ENCODE measurements around the gene HECTD4.

GRCh38 chr12:112353393-112353792 is 28.8 kb downstream of the HECTD4 start:
- TF ChIP-seq SUZ12 (IDR thresholded peaks at IDR 0.05; ENCODE audit: extremely low read depth, insufficient read depth, insufficient read length) = no peak
- no peak for TF ChIP-seq ZNF274 (IDR thresholded peaks at IDR 0.05; ENCODE audit: low read depth, low read length)
- TF ChIP-seq YY1 (IDR thresholded peaks at IDR 0.05; ENCODE audit: insufficient read depth, insufficient read length) = no peak

Data from NT2/D1 (cell line).